Activated T-cell treated with anti-CD3 and anti-CD28 coated beads for 4 hours (primary cell): ENCODE data around the gene MPEG1.

ENCODE experiments used
- DNase-seq: peaks from one replicate; pipeline ENCODE4 v3.0.0-alpha.2; 2020

Gene MPEG1

DNA sequence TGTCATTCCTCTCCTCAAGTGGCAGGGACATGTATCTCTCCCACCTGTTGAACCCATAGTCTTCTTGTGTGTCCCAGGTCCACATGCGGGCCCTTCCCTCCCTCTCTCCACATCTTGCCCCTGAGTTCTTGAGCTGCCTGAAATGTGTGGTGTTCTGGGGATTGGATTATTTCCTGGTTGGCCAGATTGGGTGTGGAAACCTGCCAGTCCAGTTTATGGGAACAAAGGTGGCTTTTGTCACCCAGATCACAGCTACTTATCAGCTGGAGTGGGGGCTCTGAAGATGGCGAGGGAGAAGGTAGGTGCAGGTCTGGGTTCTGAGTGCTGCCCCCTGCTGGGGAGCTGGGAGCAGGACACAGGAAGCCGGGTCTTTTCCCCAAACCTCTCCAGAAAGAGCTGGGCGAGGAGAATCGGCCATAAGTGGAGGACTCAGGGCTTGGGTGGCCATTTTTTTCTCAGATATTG is 26.6 kb downstream of the MPEG1 start:
- DNase-seq: peak; percentile 21

DNA sequence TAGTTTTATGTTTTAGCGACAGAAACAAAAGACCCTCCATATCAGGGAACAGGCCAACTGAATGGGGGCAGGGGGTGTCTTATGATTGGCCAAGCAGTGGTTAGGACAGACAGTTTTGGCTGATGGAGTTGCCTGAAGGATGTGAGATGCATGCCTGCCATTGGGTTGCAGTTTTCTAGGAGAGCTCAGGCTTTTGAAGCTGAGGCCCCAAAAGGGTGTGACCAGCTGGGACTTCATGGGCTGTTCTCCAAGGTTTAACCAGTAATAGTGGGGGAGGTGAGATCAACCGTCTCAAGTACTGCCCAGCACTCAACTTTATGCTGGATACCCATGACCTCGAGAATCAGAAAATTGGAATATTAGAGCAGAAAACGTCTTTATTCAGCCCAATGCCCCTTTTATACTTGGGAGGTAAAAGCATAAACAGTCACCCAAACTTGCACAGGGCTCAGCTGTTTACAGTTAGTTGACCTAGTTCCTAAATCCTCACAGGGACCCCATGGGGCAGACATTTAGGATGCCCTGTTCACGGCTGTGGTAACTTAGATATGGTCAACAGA is 27.3 kb downstream of the MPEG1 start:
- no peak for DNase-seq

GRCh38 chr11:59184691-59185339 is 27.9 kb downstream of the MPEG1 start:
- no peak for DNase-seq

- DNase-seq: no peak
These were observed 29.0 kb downstream of the MPEG1 start for GRCh38 chr11:59183771-59184170.

- DNase-seq: no peak
These were observed 30.1 kb downstream of the MPEG1 start for GRCh38 chr11:59182457-59183151.

GRCh38 chr11:59181746-59182456 is 30.8 kb downstream of the MPEG1 start:
- no peak for DNase-seq

- no peak for DNase-seq
These were observed 31.8 kb downstream of the MPEG1 start for GRCh38 chr11:59180907-59181306.

- no peak for DNase-seq
These were observed 32.5 kb downstream of the MPEG1 start for GRCh38 chr11:59180168-59180776.

DNA sequence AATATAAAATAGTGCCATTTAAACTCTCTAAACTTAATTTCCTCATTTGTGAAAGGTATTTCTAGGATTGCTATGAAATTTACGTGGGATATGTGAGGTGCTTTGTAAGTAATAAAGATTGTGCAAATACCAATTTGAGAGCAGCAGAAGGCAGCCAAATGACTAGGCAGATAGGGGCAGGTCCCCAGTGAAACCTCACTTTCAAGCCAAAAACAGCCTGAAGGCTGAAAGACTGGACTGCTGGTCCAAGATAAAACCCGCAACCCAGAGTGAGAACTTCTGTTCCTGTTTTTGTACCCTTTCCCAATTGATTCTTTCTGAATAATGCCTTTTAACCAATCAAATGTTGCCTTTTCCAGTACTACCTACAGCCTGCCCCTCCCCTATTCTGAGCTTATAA is 33.6 kb downstream of the MPEG1 start:
- no peak for DNase-seq

DNA sequence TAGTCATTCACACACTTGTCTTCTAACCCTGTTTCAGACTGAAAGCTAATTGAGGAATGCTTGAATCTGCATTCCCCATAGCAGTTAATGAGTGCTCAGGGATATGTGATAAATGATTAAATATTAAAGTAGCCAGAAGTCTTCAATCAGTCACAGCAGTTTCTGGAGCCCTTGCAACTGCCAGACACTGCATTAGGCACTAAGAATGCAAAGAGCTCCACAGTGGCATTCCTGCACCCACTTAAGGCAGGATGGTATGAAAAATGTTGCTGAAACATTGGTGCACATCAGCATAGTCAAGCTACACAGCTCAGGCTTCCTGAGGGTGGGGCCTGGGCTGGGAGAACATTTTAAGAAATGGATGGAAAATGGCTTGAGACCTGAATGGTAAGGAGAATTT is 34.3 kb downstream of the MPEG1 start:
- DNase-seq: no peak

DNA sequence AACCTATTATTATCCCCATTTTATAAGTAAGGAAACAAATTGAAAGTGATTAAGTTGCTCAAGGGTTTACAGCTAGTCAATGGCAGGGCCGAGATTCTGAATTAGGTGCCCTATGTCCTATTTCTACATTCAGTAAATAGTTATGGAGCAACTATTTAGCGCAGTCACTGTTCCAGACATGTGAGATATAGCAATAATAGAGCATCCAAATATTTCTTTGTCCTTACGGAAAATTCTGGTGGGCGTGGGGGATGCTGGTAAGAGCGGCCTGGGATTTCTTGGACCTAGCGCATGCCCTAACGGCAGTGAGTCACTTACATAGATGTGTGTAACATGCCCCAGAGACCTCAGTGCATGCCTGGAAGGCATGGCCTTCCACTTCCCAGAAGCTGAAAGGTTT is 36.4 kb downstream of the MPEG1 start:
- no peak for DNase-seq

DNA sequence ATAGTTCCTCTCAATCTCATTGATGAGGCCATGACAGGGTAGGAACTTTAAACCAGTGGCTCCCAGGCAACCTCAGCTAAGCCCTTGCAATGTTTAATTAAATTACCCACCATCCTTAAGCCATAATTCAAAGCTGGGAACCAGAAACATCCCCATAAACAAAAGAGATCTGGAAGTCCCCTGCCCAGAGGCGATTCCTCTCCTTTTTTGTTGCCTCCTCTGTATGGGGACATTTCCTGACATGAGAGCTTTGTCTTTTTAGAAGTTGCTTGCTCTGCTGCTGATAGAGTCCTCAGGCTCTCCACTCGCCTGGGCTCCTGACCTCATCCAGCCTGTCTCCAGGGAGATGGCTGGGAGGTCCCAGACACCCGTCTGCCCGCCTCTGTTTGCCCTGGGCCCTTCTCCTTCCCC is 37.6 kb downstream of the MPEG1 start:
- no peak for DNase-seq

- no peak for DNase-seq
These were observed 38.1 kb downstream of the MPEG1 start for GRCh38 chr11:59174664-59175033.

DNA sequence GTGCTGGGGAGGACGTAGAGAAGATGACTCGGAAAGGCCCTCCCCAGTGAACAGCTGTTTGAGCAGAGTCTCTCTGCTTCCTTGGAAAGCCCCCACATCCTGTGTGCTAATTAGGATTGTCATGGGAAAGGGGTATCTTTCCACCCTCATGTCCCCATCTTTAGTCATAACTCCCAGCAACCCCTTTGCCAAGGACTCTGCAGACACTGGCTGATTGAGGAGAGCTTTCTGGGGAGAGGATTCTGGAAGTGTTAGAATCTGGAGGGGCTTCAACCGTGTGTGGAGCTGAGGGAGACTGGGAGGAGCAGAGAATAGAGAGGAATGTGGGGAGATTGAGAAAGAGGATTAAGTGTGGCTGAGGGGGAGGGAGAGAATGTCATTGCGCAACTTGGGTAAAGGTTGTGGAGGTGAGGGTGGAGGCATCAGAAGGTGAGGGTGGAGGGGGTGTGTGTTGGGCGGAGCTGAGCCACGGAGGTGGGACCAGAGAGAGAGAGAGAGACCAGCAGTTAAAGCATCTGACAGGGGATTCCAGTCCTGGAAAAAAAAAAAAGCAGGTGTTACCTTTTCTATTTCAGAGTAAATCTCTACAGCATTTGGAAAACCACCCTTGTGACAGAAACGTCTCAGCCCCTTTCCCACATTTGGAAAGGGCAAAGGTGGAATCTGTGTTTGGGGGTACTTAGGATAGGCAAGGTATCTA is 38.6 kb downstream of the MPEG1 start:
- no peak for DNase-seq

DNA sequence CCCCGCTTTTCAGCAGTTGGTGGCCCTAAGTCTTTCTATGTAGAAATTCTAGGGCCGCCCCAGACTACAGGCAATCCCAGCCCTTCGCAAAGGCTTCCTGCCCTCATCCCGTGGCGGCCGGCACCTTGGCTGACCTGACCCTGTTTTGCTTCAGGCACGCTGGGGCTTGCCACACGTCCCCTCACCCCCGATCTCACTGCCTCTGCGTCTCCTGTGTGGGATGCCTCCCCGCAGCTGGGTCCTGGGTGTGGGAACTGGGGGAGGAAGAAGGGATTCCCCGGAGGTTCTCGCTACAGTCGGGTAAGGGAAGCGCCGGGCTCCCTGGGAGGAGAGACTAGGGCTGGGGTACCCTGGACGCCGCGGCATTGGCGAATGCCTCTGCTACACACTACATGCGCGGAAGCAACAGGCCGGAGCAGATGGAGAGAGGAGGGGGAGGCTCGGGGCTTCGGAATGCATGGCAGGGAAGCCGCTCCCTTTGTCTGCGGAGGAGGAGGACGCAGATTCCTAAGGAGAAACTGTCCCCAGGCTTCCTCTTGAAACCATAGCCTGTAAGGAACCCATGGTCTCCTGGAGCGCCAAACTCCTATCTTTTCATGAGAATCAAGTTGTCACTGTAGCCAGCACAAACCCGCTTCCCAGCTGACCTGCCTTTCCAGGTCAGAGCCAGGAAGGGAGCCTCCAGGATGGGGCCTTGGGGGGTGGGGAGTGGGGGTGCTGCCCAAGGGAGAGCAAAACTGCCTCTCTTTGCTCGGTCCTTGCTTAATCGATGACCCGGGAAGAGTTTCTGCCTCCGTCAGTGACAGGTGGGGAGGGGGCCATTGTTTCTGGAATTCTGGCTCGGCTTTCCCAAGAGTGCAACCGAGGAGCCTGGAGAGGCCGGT is 39.4 kb downstream of the MPEG1 start:
- DNase-seq: no peak

DNA sequence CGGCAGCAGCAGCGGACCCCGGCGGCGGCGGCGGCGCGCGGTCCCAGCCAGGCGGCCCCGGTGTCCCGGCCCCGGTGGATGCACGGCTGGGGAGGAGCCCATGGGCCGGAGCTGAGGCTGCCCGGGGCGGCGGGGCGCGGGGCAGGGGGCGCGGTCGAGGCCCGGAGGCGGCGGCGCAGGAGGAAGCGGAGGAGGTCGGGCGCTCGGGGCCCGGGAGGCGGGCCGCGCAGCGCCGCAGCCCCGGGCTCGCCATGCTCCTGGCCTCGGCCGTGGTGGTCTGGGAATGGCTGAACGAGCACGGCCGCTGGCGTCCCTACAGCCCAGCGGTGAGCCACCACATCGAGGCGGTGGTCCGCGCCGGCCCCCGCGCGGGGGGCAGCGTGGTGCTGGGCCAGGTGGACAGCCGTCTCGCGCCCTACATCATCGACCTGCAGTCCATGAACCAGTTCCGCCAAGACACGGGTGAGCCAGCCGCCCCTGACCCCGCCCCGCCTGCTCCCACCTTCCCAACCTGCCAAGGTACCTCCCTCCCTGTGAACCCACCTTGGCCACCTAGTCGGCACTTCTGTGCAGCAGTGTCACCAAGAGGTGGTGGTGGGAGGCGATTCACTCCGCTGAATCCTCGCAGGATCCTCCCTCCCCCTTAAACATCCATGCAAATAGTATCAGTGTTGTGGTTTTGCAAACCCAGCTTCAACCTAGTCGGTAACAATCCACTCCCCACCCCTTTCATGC is 40.2 kb downstream of the MPEG1 start:
- DNase-seq: peak; percentile 7

DNA sequence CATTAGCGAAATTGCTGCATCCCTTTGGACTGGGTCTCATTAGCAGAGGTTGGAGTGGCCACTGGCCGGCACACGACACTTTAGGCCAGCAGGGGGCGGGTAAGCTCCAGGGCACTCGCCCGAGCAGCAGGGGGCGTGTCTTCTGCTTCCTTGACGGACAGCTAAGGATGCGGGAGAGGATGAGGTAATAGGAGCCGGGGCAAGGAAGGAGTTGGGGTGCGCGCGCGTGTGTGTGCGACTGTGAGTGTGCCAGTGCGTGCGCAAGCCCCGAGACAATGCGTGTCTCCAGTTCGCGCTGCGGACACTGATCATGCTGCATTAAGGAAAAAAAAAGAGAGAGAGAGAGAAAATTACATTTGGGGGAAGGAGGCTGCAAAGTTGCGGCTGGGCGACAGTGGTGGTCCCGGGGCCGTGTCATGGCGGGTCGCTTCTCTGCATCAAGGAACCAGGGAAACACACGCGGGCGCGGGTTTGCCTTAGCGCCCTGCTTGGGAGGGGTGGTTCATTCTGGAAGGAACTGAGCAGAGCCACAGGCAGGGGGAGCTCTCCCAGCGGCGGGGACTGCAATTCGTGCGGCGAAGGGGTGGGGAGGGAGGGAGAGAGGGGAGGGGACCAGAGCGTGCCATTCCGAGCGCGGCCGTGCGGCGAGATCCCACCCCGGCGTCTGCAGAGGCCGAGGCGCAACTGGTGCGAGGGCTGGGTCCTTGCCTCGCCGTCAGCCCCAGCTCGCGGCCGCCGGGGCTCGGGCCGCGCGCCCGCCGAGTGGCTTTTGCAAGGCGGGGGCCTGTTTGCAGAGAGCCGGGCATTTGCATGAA is 41.0 kb downstream of the MPEG1 start, which contains the start of gene DTX4:
TSS of gene DTX4 (plus strand) at position 625 of the 815 bp plus-strand sequence. CDS start 464 bp downstream, outside the sequence.
- peak; percentile 82 for DNase-seq

- DNase-seq: no peak
These were observed 48.7 kb downstream of the MPEG1 start for GRCh38 chr11:59164028-59164427.
